ENCODE data around the gene NRL.
"Not testable (repeated sequence)": the region's sequence is repeated elsewhere in the genome, so short reads cannot be mapped to it uniquely, and the experiment has no call there.

Gene NRL

DNA sequence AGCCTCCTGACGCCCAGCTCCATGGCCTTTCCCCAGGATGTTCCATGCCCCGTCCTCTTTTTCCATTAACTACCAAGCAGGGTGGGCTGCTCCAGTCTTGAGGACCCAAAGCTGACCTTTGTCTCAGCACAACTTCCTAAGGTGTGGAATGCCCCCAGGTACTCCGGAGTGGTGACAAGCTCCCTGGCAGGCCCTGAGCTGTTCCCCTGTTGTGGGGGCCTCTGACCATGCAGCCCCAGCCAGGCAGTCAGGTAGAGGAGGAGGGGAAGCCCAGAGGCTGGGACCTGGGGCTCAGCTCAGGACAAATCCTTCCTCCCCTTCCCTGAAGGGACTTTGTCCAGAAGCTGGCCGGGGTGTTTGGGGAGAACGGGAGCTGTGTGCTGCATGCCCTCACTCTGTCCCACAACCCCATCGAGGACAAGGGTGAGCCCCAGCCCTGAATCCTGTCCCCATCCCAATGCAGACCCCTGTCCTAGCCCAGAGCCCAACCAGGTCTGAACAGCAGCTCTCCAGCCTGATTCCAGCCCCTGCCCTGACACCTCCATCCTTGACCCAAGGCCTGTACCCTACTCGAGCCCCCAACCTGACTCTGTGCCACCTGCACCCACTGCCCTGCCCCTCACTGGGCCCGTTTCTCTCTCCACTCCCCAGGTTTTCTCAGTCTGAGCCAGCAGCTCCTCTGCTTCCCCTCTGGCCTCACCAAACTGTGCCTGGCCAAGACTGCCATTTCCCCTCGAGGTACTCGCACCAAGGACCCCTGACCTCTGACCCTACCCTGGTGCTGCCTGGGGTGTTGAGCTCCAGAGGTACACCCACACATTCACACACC lies 58.6 kb downstream of the NRL start:
- no peak overlapping the region for H3K27ac ChIP-seq
- no peak overlapping the region for H3K9ac ChIP-seq (ENCODE audit: insufficient read length)

DNA sequence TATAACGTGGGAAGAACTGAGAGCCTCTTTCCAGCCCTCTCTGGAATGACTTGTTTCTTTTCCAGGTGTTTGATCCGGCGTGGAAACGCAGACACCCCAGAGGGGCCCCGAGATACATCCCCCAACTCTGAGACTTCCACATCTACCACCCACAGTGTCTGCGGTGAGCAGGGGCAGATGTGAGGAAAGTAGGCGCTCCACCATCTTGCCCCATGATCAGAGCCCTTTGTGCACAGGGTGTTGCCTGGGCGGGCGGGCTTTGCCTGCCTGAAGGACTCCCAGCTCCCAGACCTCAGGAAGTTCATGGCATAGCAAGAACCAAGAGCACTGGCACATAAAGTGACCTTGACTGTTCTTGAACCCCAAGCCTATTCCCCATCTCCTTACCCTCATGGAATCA lies 60.1 kb downstream of the NRL start:
- Histone ChIP-seq H3K4me3 (no peak overlapping the region), H3K36me3 (ENCODE audit: insufficient read depth, low read length) (no peaks in the 10 kb centered on the region), H3K27ac (no peak overlapping the region), H3K9me3 (ENCODE audit: low read depth, low read length) (no peaks in the 10 kb centered on the region), H3K9ac (ENCODE audit: insufficient read length) (no peak overlapping the region)
- DNase-seq (ENCODE audit: low read depth, low spot score): no peak
- TF ChIP-seq EZH2 (IDR thresholded peaks at IDR 0.05) (no peak), FOXP2 (optimal IDR thresholded peaks at IDR 0.05; ENCODE audit: control extremely low read depth, extremely low read length, insufficient read depth) (no peak), POLR2AphosphoS5 (IDR thresholded peaks at IDR 0.05; ENCODE audit: borderline replicate concordance, low read depth, low read length) (no peak)

More for the DNA sequence above, 58.6 kb downstream of the NRL start:
- TF ChIP-seq FOXP2 (optimal IDR thresholded peaks at IDR 0.05; ENCODE audit: control extremely low read depth, extremely low read length, insufficient read depth) (no peak), EZH2 (IDR thresholded peaks at IDR 0.05) (no peak), POLR2AphosphoS5 (IDR thresholded peaks at IDR 0.05; ENCODE audit: borderline replicate concordance, low read depth, low read length) (no peak)
- Histone ChIP-seq H3K36me3 (ENCODE audit: insufficient read depth, low read length) (no peaks in the 10 kb centered on the region), H3K9me3 (ENCODE audit: low read depth, low read length) (no peaks in the 10 kb centered on the region), H3K4me3 (no peak overlapping the region)
- no peak for DNase-seq (ENCODE audit: low read depth, low spot score)

DNA sequence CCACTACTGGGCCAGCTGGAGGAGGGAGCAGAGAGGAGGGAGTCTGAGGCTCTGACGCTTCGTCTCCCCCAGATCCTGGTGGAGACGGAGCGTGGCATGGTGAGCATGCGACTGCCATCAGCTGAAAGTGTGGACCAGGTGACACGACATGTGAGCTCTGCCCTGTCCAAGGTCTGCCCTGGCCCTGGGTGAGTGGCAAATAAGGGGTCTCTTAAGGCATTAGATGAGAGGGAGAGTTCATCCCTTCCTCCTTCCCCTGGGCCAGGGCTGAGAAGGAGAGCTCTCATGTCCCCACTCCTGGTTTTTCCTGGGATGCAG lies 60.5 kb downstream of the NRL start:
- Histone ChIP-seq H3K36me3 (ENCODE audit: insufficient read depth, low read length) (no peaks in the 10 kb centered on the region), H3K4me3 (no peak overlapping the region), H3K27ac (no peak overlapping the region), H3K9me3 (ENCODE audit: low read depth, low read length) (no peaks in the 10 kb centered on the region), H3K9ac (ENCODE audit: insufficient read length) (no peak overlapping the region)
- TF ChIP-seq FOXP2 (optimal IDR thresholded peaks at IDR 0.05; ENCODE audit: control extremely low read depth, extremely low read length, insufficient read depth): no peak
- TF ChIP-seq POLR2AphosphoS5 (IDR thresholded peaks at IDR 0.05; ENCODE audit: borderline replicate concordance, low read depth, low read length): no peak
- no peak for TF ChIP-seq EZH2 (IDR thresholded peaks at IDR 0.05)
- no peak for DNase-seq (ENCODE audit: low read depth, low spot score)

DNA sequence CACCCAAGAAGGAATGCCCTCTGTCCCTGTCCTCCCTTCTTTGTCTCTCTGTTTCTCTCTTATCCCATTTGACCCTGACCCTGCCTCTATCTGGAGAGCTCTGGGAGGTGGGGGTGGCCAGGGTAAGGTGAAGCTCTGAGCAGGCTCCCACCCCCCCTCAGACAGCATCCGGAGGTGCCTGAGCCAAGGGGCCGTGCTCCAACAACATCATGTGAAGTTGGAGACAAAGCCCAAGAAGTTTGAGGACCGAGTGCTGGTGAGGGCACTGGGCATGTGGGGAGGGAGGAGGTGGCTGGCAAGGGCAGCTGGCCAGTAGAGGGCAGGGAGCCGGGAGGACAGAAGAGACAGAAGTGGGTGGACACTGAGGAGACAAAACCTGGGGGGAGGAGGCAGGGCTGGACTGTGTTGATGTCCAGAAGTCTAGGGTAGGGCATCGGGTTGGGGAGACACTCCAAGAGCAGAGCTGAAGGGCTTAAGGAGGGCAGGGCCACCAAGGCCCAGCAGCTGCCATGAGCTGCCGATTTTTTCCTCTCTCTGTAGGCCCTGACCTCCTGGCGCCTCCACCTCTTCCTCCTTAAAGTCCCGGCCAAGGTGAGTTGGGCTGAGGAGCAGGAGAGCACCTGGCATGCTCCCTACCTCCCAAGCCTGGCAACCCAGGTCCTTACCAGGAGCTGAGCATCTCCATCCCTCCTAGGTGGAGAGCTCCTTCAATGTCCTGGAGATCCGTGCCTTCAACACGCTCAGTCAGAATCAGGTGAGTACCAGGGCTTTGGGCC lies 61.0 kb downstream of the NRL start:
- no peak for DNase-seq (ENCODE audit: low read depth, low spot score)
- Histone ChIP-seq H3K9ac (ENCODE audit: insufficient read length) (no peak overlapping the region), H3K4me3 (no peak overlapping the region), H3K9me3 (ENCODE audit: low read depth, low read length) (no peaks in the 10 kb centered on the region), H3K36me3 (ENCODE audit: insufficient read depth, low read length) (no peaks in the 10 kb centered on the region), H3K27ac (no peak overlapping the region)
- TF ChIP-seq EZH2 (IDR thresholded peaks at IDR 0.05): no peak
- TF ChIP-seq FOXP2 (optimal IDR thresholded peaks at IDR 0.05; ENCODE audit: control extremely low read depth, extremely low read length, insufficient read depth): no peak
- TF ChIP-seq POLR2AphosphoS5 (IDR thresholded peaks at IDR 0.05; ENCODE audit: borderline replicate concordance, low read depth, low read length): no peak

DNA sequence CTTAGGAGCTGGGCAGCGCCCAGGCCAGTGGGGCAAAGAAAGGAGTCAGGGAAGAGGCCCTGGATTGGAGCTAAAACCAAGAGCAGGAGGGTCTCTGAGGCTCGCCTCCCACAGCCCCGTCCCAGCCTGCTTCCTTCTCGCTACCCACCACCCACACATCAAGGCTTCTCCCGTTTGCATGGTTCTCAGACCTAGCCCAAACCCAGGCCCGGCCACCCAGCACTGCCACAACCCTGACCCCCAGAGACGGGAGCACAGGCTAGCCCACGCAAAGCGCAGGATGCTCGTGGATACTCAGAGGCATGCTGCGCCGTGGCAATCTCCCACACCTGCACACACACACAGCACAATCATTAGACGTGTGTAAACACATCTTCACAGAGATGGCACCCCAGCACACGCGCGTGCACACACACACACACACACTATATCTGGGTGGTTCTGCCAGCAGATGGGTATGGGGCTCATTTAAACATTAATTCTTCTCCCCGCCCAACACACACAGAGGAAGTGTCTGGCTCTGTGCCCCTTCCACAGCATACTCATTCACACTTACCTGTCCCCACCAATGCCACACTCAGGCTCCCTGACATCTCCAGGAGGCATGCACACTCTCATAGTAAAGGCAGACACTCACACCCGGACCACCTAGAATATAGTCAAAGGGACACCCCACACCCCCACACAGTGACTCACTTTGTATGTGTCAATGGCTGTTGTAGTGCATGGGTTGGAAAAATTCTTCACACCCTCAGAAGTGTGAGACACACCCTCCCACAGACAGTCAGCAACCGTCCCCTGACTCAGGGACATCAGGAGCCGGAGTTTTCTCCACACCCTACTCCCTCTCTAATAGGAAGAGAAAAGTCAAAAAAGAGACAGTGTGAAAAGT lies 61.8 kb downstream of the NRL start:
- no peak for DNase-seq (ENCODE audit: low read depth, low spot score)
- no peak overlapping the region for H3K27ac ChIP-seq
- no peak overlapping the region for H3K9ac ChIP-seq (ENCODE audit: insufficient read length)
- no peak for TF ChIP-seq POLR2AphosphoS5 (IDR thresholded peaks at IDR 0.05; ENCODE audit: borderline replicate concordance, low read depth, low read length)
- no peak for TF ChIP-seq EZH2 (IDR thresholded peaks at IDR 0.05)
- no peak for TF ChIP-seq FOXP2 (optimal IDR thresholded peaks at IDR 0.05; ENCODE audit: control extremely low read depth, extremely low read length, insufficient read depth)
- no peaks in the 10 kb centered on the region for H3K36me3 ChIP-seq (ENCODE audit: insufficient read depth, low read length)
- no peaks in the 10 kb centered on the region for H3K9me3 ChIP-seq (ENCODE audit: low read depth, low read length)
- H3K4me3 ChIP-seq: peak overlapping the region; percentile 84

DNA sequence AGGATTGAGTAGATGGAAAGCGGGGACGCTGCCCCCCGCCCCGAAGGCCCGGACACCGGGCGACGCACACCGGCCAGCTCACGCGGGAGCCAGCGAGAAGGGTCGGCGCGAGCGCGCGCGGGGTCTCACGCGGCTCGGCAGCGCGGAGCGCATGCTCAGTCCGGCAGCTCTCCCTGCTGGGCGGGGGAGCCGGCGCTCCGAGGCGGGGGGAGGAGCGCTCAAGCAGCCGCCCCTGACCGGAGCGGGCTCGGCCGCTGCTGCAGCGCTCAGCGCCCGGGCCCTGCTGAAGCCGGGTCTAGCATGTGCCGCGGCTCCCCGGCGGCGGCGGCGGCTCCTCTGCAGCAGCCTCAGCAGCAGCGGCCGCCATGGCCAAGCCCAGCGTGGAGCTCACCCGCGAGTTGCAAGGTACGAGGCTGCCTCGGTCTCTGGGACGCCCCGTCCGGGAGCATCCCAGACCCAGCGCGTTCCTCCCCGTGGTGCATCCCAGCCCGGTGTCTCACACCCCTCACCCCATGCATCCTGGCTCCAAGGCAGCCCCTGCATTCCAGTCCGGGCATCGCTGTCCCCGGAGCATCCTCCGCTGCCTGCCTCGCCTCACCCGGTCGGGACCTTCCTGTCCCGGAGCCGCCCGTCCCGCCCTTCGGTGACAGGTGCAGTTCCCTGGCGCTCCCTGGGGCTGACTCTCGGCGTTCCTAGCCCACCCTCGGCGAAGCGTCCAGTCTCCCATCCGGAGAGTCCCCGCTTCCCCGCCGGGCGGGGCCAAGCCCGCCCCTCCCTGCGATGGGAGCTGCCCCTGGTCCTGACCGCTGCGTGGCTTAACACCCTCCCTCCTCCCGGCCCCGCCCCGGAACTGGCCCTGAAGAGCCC lies 62.7 kb downstream of the NRL start, which contains the start of gene CARMIL3:
TSS of gene CARMIL3 (plus strand) at position 221 of the 867 bp plus-strand sequence. CDS start at position 366, 145 bp downstream.
- TF ChIP-seq POLR2AphosphoS5 (IDR thresholded peaks at IDR 0.05; ENCODE audit: borderline replicate concordance, low read depth, low read length) (peak; percentile 58; the same call in 1 of the 2 replicates), FOXP2 (optimal IDR thresholded peaks at IDR 0.05; ENCODE audit: control extremely low read depth, extremely low read length, insufficient read depth) (no peak)
- Histone ChIP-seq H3K36me3 (ENCODE audit: insufficient read depth, low read length) (no peaks in the 10 kb centered on the region), H3K9me3 (ENCODE audit: low read depth, low read length) (no peaks in the 10 kb centered on the region), H3K4me3 (peak within 1 kb of the TSS; percentile 84), H3K27ac (no peak within 1 kb of the TSS), H3K9ac (ENCODE audit: insufficient read length) (peak within 1 kb of the TSS; percentile 83)
- DNase-seq (ENCODE audit: low read depth, low spot score): no peak

DNA sequence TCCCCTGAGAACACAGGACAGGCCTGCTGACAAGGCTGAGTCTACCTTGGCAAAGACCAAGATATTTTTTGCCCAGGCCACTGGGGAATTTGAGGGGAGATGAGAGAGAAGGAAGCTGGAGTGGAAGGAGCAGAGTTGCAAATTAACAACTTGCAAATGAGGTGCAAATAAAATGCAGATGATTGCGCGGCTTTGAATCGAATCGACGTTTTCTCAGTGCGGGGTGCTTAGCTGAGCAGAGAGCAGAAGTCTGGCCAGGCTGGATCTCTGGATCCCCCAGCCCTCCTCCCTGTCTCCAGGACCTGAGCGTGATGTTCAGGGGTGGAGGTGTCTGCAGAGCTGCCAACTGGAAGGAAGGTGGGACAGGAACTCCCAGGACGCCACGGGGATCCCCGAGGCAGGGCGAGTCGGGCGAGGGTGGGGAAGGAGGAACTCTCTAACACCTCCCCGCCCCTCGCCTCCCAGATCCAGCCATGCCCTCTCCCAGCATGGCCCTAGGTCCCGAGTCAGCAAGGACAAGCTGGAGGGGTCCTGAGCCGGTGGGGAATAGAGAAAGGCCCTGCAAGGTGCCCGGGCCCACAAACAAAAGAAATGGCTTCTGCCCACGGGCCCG lies 63.5 kb downstream of the NRL start:
- Histone ChIP-seq H3K9ac (ENCODE audit: insufficient read length) (peak overlapping the region; percentile 83), H3K27ac (no peak overlapping the region), H3K9me3 (ENCODE audit: low read depth, low read length) (no peaks in the 10 kb centered on the region), H3K36me3 (ENCODE audit: insufficient read depth, low read length) (no peaks in the 10 kb centered on the region), H3K4me3 (peak overlapping the region; percentile 84)
- TF ChIP-seq EZH2 (IDR thresholded peaks at IDR 0.05): no peak
- TF ChIP-seq FOXP2 (optimal IDR thresholded peaks at IDR 0.05; ENCODE audit: control extremely low read depth, extremely low read length, insufficient read depth): no peak
- TF ChIP-seq POLR2AphosphoS5 (IDR thresholded peaks at IDR 0.05; ENCODE audit: borderline replicate concordance, low read depth, low read length): no peak
- no peak for DNase-seq (ENCODE audit: low read depth, low spot score)

DNA sequence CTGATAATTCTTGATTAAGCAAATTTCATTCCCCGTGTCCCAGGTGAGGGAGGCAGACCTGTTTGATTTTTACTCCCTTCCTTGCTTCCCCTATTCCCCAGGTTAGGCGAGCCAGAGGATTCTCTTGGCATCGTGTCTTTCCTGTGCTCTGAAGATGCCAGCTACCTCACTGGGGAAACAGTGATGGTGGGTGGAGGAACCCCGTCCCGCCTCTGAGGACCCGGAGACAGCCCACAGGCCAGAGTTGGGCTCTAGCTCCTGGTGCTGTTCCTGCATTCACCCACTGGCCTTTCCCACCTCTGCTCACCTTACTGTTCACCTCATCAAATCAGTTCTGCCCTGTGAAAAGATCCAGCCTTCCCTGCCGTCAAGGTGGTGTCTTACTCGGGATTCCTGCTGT lies 64.0 kb downstream of the NRL start:
- not testable (repeated sequence) for H3K9ac ChIP-seq (ENCODE audit: insufficient read length); H3K9me3 ChIP-seq (ENCODE audit: low read depth, low read length); DNase-seq (ENCODE audit: low read depth, low spot score); H3K4me3 ChIP-seq; H3K27ac ChIP-seq; H3K36me3 ChIP-seq (ENCODE audit: insufficient read depth, low read length)

DNA sequence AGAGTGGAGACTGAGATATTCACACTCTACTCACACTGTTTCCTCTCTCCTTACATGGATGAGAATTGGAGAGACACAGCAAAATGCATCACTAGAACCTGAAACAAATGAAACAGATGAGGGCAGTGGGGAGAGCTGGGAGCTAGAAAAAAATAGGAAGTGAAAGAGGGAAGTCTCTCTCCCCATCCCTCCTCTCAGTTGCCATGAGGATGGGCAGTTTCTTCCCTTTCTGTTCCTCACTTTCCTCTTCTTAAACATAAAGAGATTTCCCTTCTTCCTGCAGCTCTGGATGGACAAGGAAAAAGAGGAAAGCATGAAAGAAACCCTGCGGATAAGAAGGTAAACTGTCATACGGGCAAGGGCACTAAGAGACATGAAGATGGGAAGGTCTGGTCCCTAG lies 65.7 kb downstream of the NRL start:
- not testable (repeated sequence) for H3K4me3 ChIP-seq; H3K9me3 ChIP-seq (ENCODE audit: low read depth, low read length); H3K9ac ChIP-seq (ENCODE audit: insufficient read length); DNase-seq (ENCODE audit: low read depth, low spot score); H3K36me3 ChIP-seq (ENCODE audit: insufficient read depth, low read length); H3K27ac ChIP-seq

Measured in SK-N-MC (cell line).